PC-9 (cell line): ENCODE data around the gene TXNDC12. TPM values are rescaled to one million over a fixed set of nuclear protein-coding genes. Genes with fewer than 3 reads are reported as not detected.

Source experiments
- BruUV-seq: library from RNA; stranded (reverse); fragments of 400-500 nt; replicated peaks from 2 replicates; lab custom pipeline; 2021; lab: Mats Ljungman, UMichigan
- CTCF ChIA-PET: fragments of 300-600 bp; sonication (Branson Sonifier 250); formaldehyde crosslinking; loops from one replicate; lab custom pipeline; 2022; ENCODE audit warnings: antibody characterized with exemption; lab: Charles Lee
- POLR2A ChIA-PET: fragments of 300-600 bp; sonication (Branson Sonifier 250); formaldehyde crosslinking; loops from one replicate; lab custom pipeline; 2022; ENCODE audit warnings: antibody characterized with exemption; ENCODE audit not compliant: unreplicated experiment; lab: Charles Lee
- DNase-seq, 2 experiments: peaks; one replicate each; pipeline versions ENCODE4 v3.0.0 to v3.0.0-alpha.2; 2015 to 2022; ENCODE audit warnings: mixed read lengths in 1 of 2
- H2AFZ ChIP-seq: fragments of 200-600 bp; sonication (generic); 2 replicates; pipeline ENCODE4 v1.8.1; 2017; ENCODE audit warnings: antibody characterized with exemption
- H3F3A ChIP-seq: fragments of 200-600 bp; sonication (generic); 2 replicates; pipeline ENCODE4 v1.8.1; 2017; ENCODE audit warnings: antibody characterized with exemption, mild to moderate bottlenecking, low read depth; ENCODE audit not compliant: insufficient read depth
- H3K27ac ChIP-seq: fragments of 200-600 bp; sonication (generic); 2 replicates; pipeline ENCODE4 v1.6.1; 2016; ENCODE audit warnings: mixed run types
- H3K27me3 ChIP-seq: fragments of 200-600 bp; sonication (generic); 2 replicates; pipeline ENCODE4 v1.6.1; 2016; ENCODE audit warnings: low read depth, mixed run types; ENCODE audit not compliant: insufficient read depth
- H3K36me3 ChIP-seq: fragments of 200-600 bp; sonication (generic); 2 replicates; pipeline ENCODE4 v1.6.1; 2016; ENCODE audit warnings: low read depth, mixed run types
- H3K4me1 ChIP-seq: fragments of 200-600 bp; sonication (generic); replicated peaks from 2 replicates; pipeline ENCODE4 v1.6.1; 2016; ENCODE audit warnings: mixed run types; ENCODE audit not compliant: insufficient read depth
- H3K4me2 ChIP-seq: fragments of 200-600 bp; sonication (generic); 2 replicates; pipeline ENCODE4 v1.6.1; 2017; ENCODE audit warnings: mixed run types
- H3K4me3 ChIP-seq: fragments of 200-600 bp; sonication (generic); 2 replicates; pipeline ENCODE4 v1.6.1; 2016; ENCODE audit warnings: mixed run types
- H3K79me2 ChIP-seq: fragments of 200-600 bp; sonication (generic); 2 replicates; pipeline ENCODE4 v1.6.1; 2017; ENCODE audit warnings: low read depth, mixed run types
- H3K9me2 ChIP-seq: fragments of 200-600 bp; sonication (generic); 2 replicates; pipeline ENCODE4 v1.8.1; 2017; ENCODE audit warnings: mild to moderate bottlenecking; ENCODE audit not compliant: insufficient read depth
- H3K9me3 ChIP-seq: fragments of 200-600 bp; sonication (generic); 2 replicates; pipeline ENCODE4 v1.8.1; 2016; ENCODE audit warnings: low read depth; ENCODE audit not compliant: insufficient read depth
- H4K20me1 ChIP-seq: fragments of 200-600 bp; sonication (generic); 2 replicates; pipeline ENCODE4 v1.8.1; 2017; ENCODE audit not compliant: insufficient read depth
- EZH2 ChIP-seq: fragments of 200-600 bp; sonication (generic); IDR thresholded peaks from 2 replicates; pipeline ENCODE4 v1.8.0; 2017; ENCODE audit warnings: antibody characterized with exemption, low read depth
- intact Hi-C: fragments of 100-400 bp; cut with micrococcal nuclease; formaldehyde crosslinking; loops from one replicate; pipeline ENCODE4 v1.10.0; 2022; ENCODE audit not compliant: unreplicated experiment
- total RNA-seq: library from RNA; stranded (reverse); gene quantifications from 2 replicates; pipeline ENCODE4 v1.2.3, GENCODE V29; 2021
- TF ChIP-seq, protein P1 (sequence below): fragments of 200-600 bp; sonication (generic); conservative IDR thresholded peaks from 2 replicates; pipeline ENCODE4 v1.6.1; 2017; ENCODE audit warnings: mixed run types, antibody characterized with exemption, mild to moderate bottlenecking, moderate library complexity

TXNDC12 gene
- total RNA-seq, 1 experiment from 2014 or later: 61.3 TPM

- H3K4me2 ChIP-seq: no peak overlapping the region
- TF ChIP-seq EZH2: no peak
- TF ChIP-seq, protein P1, sequence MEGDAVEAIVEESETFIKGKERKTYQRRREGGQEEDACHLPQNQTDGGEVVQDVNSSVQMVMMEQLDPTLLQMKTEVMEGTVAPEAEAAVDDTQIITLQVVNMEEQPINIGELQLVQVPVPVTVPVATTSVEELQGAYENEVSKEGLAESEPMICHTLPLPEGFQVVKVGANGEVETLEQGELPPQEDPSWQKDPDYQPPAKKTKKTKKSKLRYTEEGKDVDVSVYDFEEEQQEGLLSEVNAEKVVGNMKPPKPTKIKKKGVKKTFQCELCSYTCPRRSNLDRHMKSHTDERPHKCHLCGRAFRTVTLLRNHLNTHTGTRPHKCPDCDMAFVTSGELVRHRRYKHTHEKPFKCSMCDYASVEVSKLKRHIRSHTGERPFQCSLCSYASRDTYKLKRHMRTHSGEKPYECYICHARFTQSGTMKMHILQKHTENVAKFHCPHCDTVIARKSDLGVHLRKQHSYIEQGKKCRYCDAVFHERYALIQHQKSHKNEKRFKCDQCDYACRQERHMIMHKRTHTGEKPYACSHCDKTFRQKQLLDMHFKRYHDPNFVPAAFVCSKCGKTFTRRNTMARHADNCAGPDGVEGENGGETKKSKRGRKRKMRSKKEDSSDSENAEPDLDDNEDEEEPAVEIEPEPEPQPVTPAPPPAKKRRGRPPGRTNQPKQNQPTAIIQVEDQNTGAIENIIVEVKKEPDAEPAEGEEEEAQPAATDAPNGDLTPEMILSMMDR: no peak
- no peak overlapping the region for H3K27ac ChIP-seq
- H3K9me2 ChIP-seq: no peaks in the 10 kb centered on the region
- peaks cover 37% of the 10 kb centered on the region for H3K4me1 ChIP-seq
- BruUV-seq: no TSS peak
- ChIA-PET CTCF (interaction anchor here (0.6 kb wide), 1 partner anchor 11 kb away, joined by 3 read pairs; no protein-coding TSS in a partner anchor), POLR2A (no interaction called here)
- DNase-seq: no peak
- no peaks in the 10 kb centered on the region for H4K20me1 ChIP-seq
- no peaks in the 10 kb centered on the region for H3K27me3 ChIP-seq
- peaks cover 26% of the 10 kb centered on the region for H3F3A ChIP-seq
- H3K36me3 ChIP-seq: no peaks in the 10 kb centered on the region
- no peaks in the 10 kb centered on the region for H3K79me2 ChIP-seq
- intact Hi-C loops: no loop called here
- no peak overlapping the region for H2AFZ ChIP-seq
- no peak overlapping the region for H3K4me3 ChIP-seq
- no peaks in the 10 kb centered on the region; the same call in 1 of the 2 replicates for H3K9me3 ChIP-seq
Observed at GRCh38 chr1:51973587-51974474, 81.2 kb downstream of the TXNDC12 start.

Other genes starting within 250 kb of the TXNDC12 start
- gene NRDC, start 176.5 kb downstream of the TXNDC12 start, total RNA-seq: 217 and 219 TPM in 2 replicates
- 2.4 and 2.6 TPM in 2 replicates for gene RAB3B, start 64.5 kb downstream of the TXNDC12 start, total RNA-seq
- 9.5 and 11.7 TPM in 2 replicates for gene KTI12, start 21.4 kb downstream of the TXNDC12 start, total RNA-seq
- 47.0 and 48.6 TPM in 2 replicates for gene BTF3L4, start 1.1 kb upstream of the TXNDC12 start, total RNA-seq
- gene ZFYVE9, start 86.9 kb upstream of the TXNDC12 start, total RNA-seq: 20.0 and 20.7 TPM in 2 replicates